ENCODE data around the gene PFDN6.
A peak's percentile ranks its signal among the peaks of the same experiment; 100 is the strongest.
"Not testable (repeated sequence)": the region's sequence is repeated elsewhere in the genome, so short reads cannot be mapped to it uniquely, and the experiment has no call there.

Gene PFDN6

GRCh38 chr6:33273129-33273923, 16.1 kb upstream of the PFDN6 start:
- Histone ChIP-seq H3K4me3 (ENCODE audit: low read depth in 1 of 5, low read length in 5 of 5) (peak overlapping the region in 4 of 5 donors; percentile 90 to 97 (median 92)), H3K36me3 (ENCODE audit: control insufficient read depth in 5 of 5, insufficient read depth in 5 of 5, low read length in 5 of 5) (peaks cover 4 to 46% (median 40%) of the 10 kb centered on the region in 5 donors), H3K9me3 (ENCODE audit: control insufficient read depth in 5 of 5, low read length in 5 of 5) (no peaks in the 10 kb centered on the region), H3K4me1 (ENCODE audit: control insufficient read depth in 5 of 5, insufficient read depth in 5 of 5, low read length in 5 of 5) (peaks cover 6 to 73% (median 58%) of the 10 kb centered on the region in 5 donors), H3K27ac (ENCODE audit: low read depth, low read length) (peak overlapping the region; percentile 96), H3K9ac (ENCODE audit: low read length in 5 of 5) (peak overlapping the region in 4 of 5 donors; percentile 78 to 99 (median 94)), H3K27me3 (ENCODE audit: control insufficient read depth in 5 of 5, insufficient read depth in 4 of 5, low read length in 5 of 5) (no peaks in the 10 kb centered on the region)

GRCh38 chr6:33273924-33274902, 15.2 kb upstream of the PFDN6 start:
- Histone ChIP-seq H3K36me3 (ENCODE audit: control insufficient read depth in 5 of 5, insufficient read depth in 5 of 5, low read length in 5 of 5) (peaks cover 4 to 46% (median 38%) of the 10 kb centered on the region in 5 donors), H3K4me1 (ENCODE audit: control insufficient read depth in 5 of 5, insufficient read depth in 5 of 5, low read length in 5 of 5) (peaks cover 6 to 82% (median 66%) of the 10 kb centered on the region in 5 donors), H3K4me3 (ENCODE audit: low read depth in 1 of 5, low read length in 5 of 5) (no peak overlapping the region), H3K27me3 (ENCODE audit: control insufficient read depth in 5 of 5, insufficient read depth in 4 of 5, low read length in 5 of 5) (no peaks in the 10 kb centered on the region), H3K9me3 (ENCODE audit: control insufficient read depth in 5 of 5, low read length in 5 of 5) (no peaks in the 10 kb centered on the region), H3K27ac (ENCODE audit: low read depth, low read length) (no peak overlapping the region), H3K9ac (ENCODE audit: low read length in 5 of 5) (peak overlapping the region in 2 of 5 donors; percentile 44 to 99)

- not testable (repeated sequence) for H3K9me3 ChIP-seq (ENCODE audit: control insufficient read depth in 5 of 5, low read length in 5 of 5); H3K27me3 ChIP-seq (ENCODE audit: control insufficient read depth in 5 of 5, insufficient read depth in 4 of 5, low read length in 5 of 5)
- peak overlapping the region; percentile 68 to 85 (median 77) for H3K4me3 ChIP-seq (ENCODE audit: low read depth in 1 of 5, low read length in 5 of 5)
- H3K9ac ChIP-seq (ENCODE audit: low read length in 5 of 5) = peak overlapping the region in 3 of 5 donors; percentile 17 to 78 (median 67)
- peaks cover 6 to 85% (median 64%) of the 10 kb centered on the region in 5 donors for H3K4me1 ChIP-seq (ENCODE audit: control insufficient read depth in 5 of 5, insufficient read depth in 5 of 5, low read length in 5 of 5)
- H3K27ac ChIP-seq (ENCODE audit: low read depth, low read length) = peak overlapping the region; percentile 71
- H3K36me3 ChIP-seq (ENCODE audit: control insufficient read depth in 5 of 5, insufficient read depth in 5 of 5, low read length in 5 of 5) = peaks cover 4 to 62% (median 53%) of the 10 kb centered on the region in 5 donors
These were observed 13.4 kb upstream of the PFDN6 start for GRCh38 chr6:33275795-33276580.

GRCh38 chr6:33276581-33276863, 12.9 kb upstream of the PFDN6 start:
- H3K4me1 ChIP-seq (ENCODE audit: control insufficient read depth in 5 of 5, insufficient read depth in 5 of 5, low read length in 5 of 5) = peaks cover 6 to 79% (median 60%) of the 10 kb centered on the region in 5 donors
- H3K36me3 ChIP-seq (ENCODE audit: control insufficient read depth in 5 of 5, insufficient read depth in 5 of 5, low read length in 5 of 5) = peaks cover 4 to 67% (median 59%) of the 10 kb centered on the region in 5 donors

GRCh38 chr6:33276864-33277662, 12.3 kb upstream of the PFDN6 start, which contains the start of gene B3GALT4:
Gene B3GALT4, plus strand, starts transcription at chr6:33277123. Its CDS starts 297 bp downstream, at chr6:33277420.
- H3K4me3 ChIP-seq (ENCODE audit: low read depth in 1 of 5, low read length in 5 of 5) = peak within 1 kb of the TSS; percentile 68 to 85 (median 77)
- H3K9me3 ChIP-seq (ENCODE audit: control insufficient read depth in 5 of 5, low read length in 5 of 5) = no peaks in the 10 kb centered on the region
- no peaks in the 10 kb centered on the region for H3K27me3 ChIP-seq (ENCODE audit: control insufficient read depth in 5 of 5, insufficient read depth in 4 of 5, low read length in 5 of 5)
- H3K9ac ChIP-seq (ENCODE audit: low read length in 5 of 5) = peak within 1 kb of the TSS; percentile 67 to 82 (median 75)
- H3K4me1 ChIP-seq (ENCODE audit: control insufficient read depth in 5 of 5, insufficient read depth in 5 of 5, low read length in 5 of 5) = peaks cover 6 to 78% (median 58%) of the 10 kb centered on the region in 5 donors
- H3K36me3 ChIP-seq (ENCODE audit: control insufficient read depth in 5 of 5, insufficient read depth in 5 of 5, low read length in 5 of 5) = peaks cover 4 to 73% (median 63%) of the 10 kb centered on the region in 5 donors
- peak within 1 kb of the TSS; percentile 71 for H3K27ac ChIP-seq (ENCODE audit: low read depth, low read length)

More at GRCh38 chr6:33276581-33276863, 12.9 kb upstream of the PFDN6 start:
- peak overlapping the region; percentile 68 to 85 (median 77) for H3K4me3 ChIP-seq (ENCODE audit: low read depth in 1 of 5, low read length in 5 of 5)
- H3K27ac ChIP-seq (ENCODE audit: low read depth, low read length) = peak overlapping the region; percentile 71
- H3K27me3 ChIP-seq (ENCODE audit: control insufficient read depth in 5 of 5, insufficient read depth in 4 of 5, low read length in 5 of 5) = no peaks in the 10 kb centered on the region
- peak overlapping the region; percentile 17 to 82 (median 75) for H3K9ac ChIP-seq (ENCODE audit: low read length in 5 of 5)
- H3K9me3 ChIP-seq (ENCODE audit: control insufficient read depth in 5 of 5, low read length in 5 of 5) = no peaks in the 10 kb centered on the region

GRCh38 chr6:33277663-33278391, 11.6 kb upstream of the PFDN6 start:
- Histone ChIP-seq H3K9me3 (ENCODE audit: control insufficient read depth in 5 of 5, low read length in 5 of 5) (no peaks in the 10 kb centered on the region), H3K27me3 (ENCODE audit: control insufficient read depth in 5 of 5, insufficient read depth in 4 of 5, low read length in 5 of 5) (no peaks in the 10 kb centered on the region), H3K9ac (ENCODE audit: low read length in 5 of 5) (peak overlapping the region; percentile 67 to 82 (median 75)), H3K36me3 (ENCODE audit: control insufficient read depth in 5 of 5, insufficient read depth in 5 of 5, low read length in 5 of 5) (peaks cover 4 to 80% (median 70%) of the 10 kb centered on the region in 5 donors), H3K4me1 (ENCODE audit: control insufficient read depth in 5 of 5, insufficient read depth in 5 of 5, low read length in 5 of 5) (peaks cover 6 to 71% (median 50%) of the 10 kb centered on the region in 5 donors), H3K4me3 (ENCODE audit: low read depth in 1 of 5, low read length in 5 of 5) (peak overlapping the region; percentile 66 to 85 (median 77)), H3K27ac (ENCODE audit: low read depth, low read length) (peak overlapping the region; percentile 71)

- Histone ChIP-seq H3K4me1 (ENCODE audit: control insufficient read depth in 5 of 5, insufficient read depth in 5 of 5, low read length in 5 of 5) (peaks cover 1 to 65% (median 45%) of the 10 kb centered on the region in 5 donors), H3K36me3 (ENCODE audit: control insufficient read depth in 5 of 5, insufficient read depth in 5 of 5, low read length in 5 of 5) (peaks cover 4 to 84% (median 70%) of the 10 kb centered on the region in 5 donors), H3K9me3 (ENCODE audit: control insufficient read depth in 5 of 5, low read length in 5 of 5) (no peaks in the 10 kb centered on the region), H3K27ac (ENCODE audit: low read depth, low read length) (peak overlapping the region; percentile 71), H3K27me3 (ENCODE audit: control insufficient read depth in 5 of 5, insufficient read depth in 4 of 5, low read length in 5 of 5) (no peaks in the 10 kb centered on the region), H3K9ac (ENCODE audit: low read length in 5 of 5) (peak overlapping the region in 1 of 5 donors; percentile 78), H3K4me3 (ENCODE audit: low read depth in 1 of 5, low read length in 5 of 5) (peak overlapping the region in 3 of 5 donors; percentile 73 to 85 (median 83))
These were observed 11.0 kb upstream of the PFDN6 start for GRCh38 chr6:33278392-33278741.

- Histone ChIP-seq H3K9me3 (ENCODE audit: control insufficient read depth in 5 of 5, low read length in 5 of 5) (no peaks in the 10 kb centered on the region), H3K4me3 (ENCODE audit: low read depth in 1 of 5, low read length in 5 of 5) (no peak overlapping the region), H3K9ac (ENCODE audit: low read length in 5 of 5) (no peak overlapping the region), H3K4me1 (ENCODE audit: control insufficient read depth in 5 of 5, insufficient read depth in 5 of 5, low read length in 5 of 5) (peaks cover 0 to 61% (median 41%) of the 10 kb centered on the region in 5 donors), H3K27me3 (ENCODE audit: control insufficient read depth in 5 of 5, insufficient read depth in 4 of 5, low read length in 5 of 5) (no peaks in the 10 kb centered on the region), H3K27ac (ENCODE audit: low read depth, low read length) (no peak overlapping the region), H3K36me3 (ENCODE audit: control insufficient read depth in 5 of 5, insufficient read depth in 5 of 5, low read length in 5 of 5) (peaks cover 4 to 84% (median 70%) of the 10 kb centered on the region in 5 donors)
These were observed 10.6 kb upstream of the PFDN6 start for GRCh38 chr6:33278810-33279209.

All from subcutaneous abdominal adipose tissue (tissue), 5 donors.